ENCODE results near the gene HELZ.

HELZ gene

GRCh38 chr17:67021196-67021595 lies 223.8 kb downstream of the HELZ start:
- DNase-seq: no peak

Data from DMS79 treated with DMSO at 0.1 percent for 48 hours (cell line).